Measurements from ENCODE around the gene PRSS12.

DNA sequence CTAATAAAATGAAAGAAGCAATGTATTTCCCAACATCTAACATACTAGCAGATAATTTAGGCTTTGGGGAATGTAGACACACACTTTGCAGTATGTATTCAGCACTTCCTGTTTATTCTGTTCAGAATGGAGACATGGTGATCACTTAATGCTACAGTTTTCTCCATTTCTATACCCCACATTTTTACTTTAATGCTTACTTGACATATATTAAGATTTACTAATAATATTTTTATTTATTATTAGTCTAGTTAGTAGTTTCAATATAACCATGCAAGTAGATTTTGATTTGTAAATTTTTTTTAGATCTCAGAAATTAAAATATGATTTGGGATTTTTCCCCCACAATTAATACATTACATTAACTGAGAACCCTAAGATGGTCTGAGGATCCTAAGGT, 98.4 kb downstream of the PRSS12 start:
- no peak for TF ChIP-seq TAF1 (IDR thresholded peaks at IDR 0.05; ENCODE audit: borderline replicate concordance, insufficient read depth, low read length)
- TF ChIP-seq, protein P1, sequence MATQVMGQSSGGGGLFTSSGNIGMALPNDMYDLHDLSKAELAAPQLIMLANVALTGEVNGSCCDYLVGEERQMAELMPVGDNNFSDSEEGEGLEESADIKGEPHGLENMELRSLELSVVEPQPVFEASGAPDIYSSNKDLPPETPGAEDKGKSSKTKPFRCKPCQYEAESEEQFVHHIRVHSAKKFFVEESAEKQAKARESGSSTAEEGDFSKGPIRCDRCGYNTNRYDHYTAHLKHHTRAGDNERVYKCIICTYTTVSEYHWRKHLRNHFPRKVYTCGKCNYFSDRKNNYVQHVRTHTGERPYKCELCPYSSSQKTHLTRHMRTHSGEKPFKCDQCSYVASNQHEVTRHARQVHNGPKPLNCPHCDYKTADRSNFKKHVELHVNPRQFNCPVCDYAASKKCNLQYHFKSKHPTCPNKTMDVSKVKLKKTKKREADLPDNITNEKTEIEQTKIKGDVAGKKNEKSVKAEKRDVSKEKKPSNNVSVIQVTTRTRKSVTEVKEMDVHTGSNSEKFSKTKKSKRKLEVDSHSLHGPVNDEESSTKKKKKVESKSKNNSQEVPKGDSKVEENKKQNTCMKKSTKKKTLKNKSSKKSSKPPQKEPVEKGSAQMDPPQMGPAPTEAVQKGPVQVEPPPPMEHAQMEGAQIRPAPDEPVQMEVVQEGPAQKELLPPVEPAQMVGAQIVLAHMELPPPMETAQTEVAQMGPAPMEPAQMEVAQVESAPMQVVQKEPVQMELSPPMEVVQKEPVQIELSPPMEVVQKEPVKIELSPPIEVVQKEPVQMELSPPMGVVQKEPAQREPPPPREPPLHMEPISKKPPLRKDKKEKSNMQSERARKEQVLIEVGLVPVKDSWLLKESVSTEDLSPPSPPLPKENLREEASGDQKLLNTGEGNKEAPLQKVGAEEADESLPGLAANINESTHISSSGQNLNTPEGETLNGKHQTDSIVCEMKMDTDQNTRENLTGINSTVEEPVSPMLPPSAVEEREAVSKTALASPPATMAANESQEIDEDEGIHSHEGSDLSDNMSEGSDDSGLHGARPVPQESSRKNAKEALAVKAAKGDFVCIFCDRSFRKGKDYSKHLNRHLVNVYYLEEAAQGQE (IDR thresholded peaks at IDR 0.05; ENCODE audit: insufficient read depth in 1 of 2, low read depth in 2 of 2, low read length in 2 of 2): no peak
- TF ChIP-seq FOXP2 (optimal IDR thresholded peaks at IDR 0.05; ENCODE audit: borderline replicate concordance, extremely low read depth, extremely low read length, insufficient read depth): no peak
- TF ChIP-seq POLR2AphosphoS5 (IDR thresholded peaks at IDR 0.05; ENCODE audit: low read depth, low read length): no peak
- no peak for TF ChIP-seq SIN3A (IDR thresholded peaks at IDR 0.05; ENCODE audit: borderline replicate concordance, insufficient read depth, low read length)
